GM18507 (cell line): Measurements from ENCODE around the gene NOTCH2.

Experiments
- DNase-seq: peaks from one replicate; pipeline ENCODE4 v3.0.0; 2011; ENCODE audit warnings: low read depth; ENCODE audit not compliant: insufficient read length; ENCODE audit errors: extremely low spot score
- FAIRE-seq: peaks from 2 replicates; lab custom pipeline; 2011; peaks lifted over from hg19 to GRCh38; lab: Jason Lieb, UNC

Gene NOTCH2

DNA sequence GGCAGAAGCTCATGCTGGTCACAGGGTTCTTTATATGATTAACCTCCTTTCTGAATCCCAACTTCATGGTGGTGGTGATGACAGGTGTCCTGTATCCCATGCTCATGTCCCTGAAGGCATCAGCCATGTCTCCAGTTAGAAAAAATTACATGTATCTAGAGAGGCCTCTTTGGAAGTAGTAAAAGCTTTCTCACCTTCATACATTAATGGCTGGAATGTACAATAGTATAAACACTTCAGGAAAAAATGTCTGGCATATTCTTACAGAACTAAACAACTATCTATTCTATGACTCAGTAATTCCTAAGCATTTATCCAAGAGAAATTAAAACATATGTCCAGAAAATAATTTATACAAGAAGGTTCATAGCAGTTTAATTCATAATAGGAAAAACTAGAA lies 207.2 kb downstream of the NOTCH2 start:
- DNase-seq (no peak), FAIRE-seq (no peak)
